Gastroesophageal sphincter (tissue), 3 donors: ENCODE data around the gene ST8SIA6.

Source experiments
- CTCF ChIP-seq, 4 experiments: fragments of 200-600 bp in 2 of 4; fragments of 450-650 bp in 2 of 4; sonication (generic) in 1 of 4; IDR thresholded peaks; one replicate each; pipeline ENCODE4 v1.5.1; 2017 to 2019; ENCODE audit warnings: antibody characterized with exemption in 4 of 4, mild to moderate bottlenecking in 2 of 4, moderate library complexity in 2 of 4
- POLR2A ChIP-seq, 2 donors: fragments of 450-650 bp; IDR thresholded peaks; one replicate each; pipeline ENCODE4 v1.6.1; 2017; ENCODE audit warnings: antibody characterized with exemption in 2 of 2, mild to moderate bottlenecking in 2 of 2, moderate library complexity in 1 of 2
- POLR2AphosphoS5 ChIP-seq: sonication (generic); formaldehyde crosslinking; IDR thresholded peaks from one replicate; pipeline ENCODE4 v1.6.1; 2017; ENCODE audit warnings: antibody characterized with exemption

GRCh38 chr10:17344206-17344605, 110.2 kb downstream of the ST8SIA6 start:
- TF ChIP-seq POLR2A (IDR thresholded peaks at IDR 0.05) (no peak), CTCF (IDR thresholded peaks at IDR 0.05) (no peak), POLR2AphosphoS5 (no peak)
